ENCODE results near the gene F3. TPM values are rescaled to one million over a fixed set of nuclear protein-coding genes. Genes with fewer than 3 reads are reported as not detected.
A peak's percentile ranks its signal among the peaks of the same experiment; 100 is the strongest.

The F3 gene
- total RNA-seq, 1 donor from 2014 or later: 62.4 TPM

DNA sequence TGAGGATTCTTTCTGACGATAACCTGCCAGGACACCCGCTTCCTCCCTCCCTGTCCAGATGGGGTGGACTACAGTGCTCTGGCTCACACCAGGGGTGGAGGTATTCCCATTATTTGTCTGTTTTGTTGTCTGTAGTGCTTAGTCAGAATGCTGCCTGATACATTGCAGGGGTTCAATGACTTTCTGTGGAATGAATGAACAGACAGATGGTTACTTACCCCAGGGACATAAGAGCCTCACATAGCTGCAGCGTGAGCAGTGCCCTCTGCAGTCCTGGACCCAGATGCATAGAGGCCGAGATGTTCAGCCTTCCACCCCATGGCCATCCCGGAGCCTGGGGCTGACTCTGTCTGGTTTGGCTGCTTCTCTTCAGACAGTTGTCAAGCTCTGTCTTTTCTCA is 13.0 kb upstream of the F3 start:
- no peaks in the 10 kb centered on the region for H3K27me3 ChIP-seq (ENCODE audit: low read depth)
- no peak overlapping the region for H3K27ac ChIP-seq
- no peak for TF ChIP-seq CTCF (IDR thresholded peaks at IDR 0.05)
- no peak for DNase-seq
- intact Hi-C loops (cut with DNase I): no loop called here
- no peak for ATAC-seq
- no peaks in the 10 kb centered on the region for H3K9me3 ChIP-seq
- H3K36me3 ChIP-seq: no peaks in the 10 kb centered on the region
- H3K4me1 ChIP-seq: peaks cover 4% of the 10 kb centered on the region
- no peak overlapping the region for H3K4me3 ChIP-seq

DNA sequence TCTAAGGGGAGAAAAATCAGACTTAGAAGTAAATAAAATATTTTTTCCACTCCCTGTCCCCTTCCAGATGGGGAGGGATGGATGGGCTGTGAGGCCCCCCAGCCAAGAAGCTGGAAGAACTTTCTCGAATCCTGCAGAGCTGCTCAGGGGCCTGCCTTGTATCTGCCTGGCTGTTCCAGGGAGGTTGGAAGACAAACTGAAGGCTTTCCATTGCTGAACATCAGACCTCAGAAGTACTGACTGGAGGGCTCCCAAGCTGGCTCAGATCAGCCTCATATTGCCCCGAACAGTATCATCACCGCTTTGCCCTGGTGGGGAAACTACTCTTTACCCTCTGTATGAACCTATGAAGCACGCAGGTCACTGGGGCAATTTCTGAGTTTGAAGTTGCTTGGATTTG is 12.4 kb upstream of the F3 start:
- TF ChIP-seq CTCF (IDR thresholded peaks at IDR 0.05): no peak
- H3K4me1 ChIP-seq: peaks cover 4% of the 10 kb centered on the region
- no peaks in the 10 kb centered on the region for H3K27me3 ChIP-seq (ENCODE audit: low read depth)
- H3K4me3 ChIP-seq: no peak overlapping the region
- intact Hi-C loops (cut with DNase I): no loop called here
- ATAC-seq: no peak
- DNase-seq: no peak
- H3K36me3 ChIP-seq: no peaks in the 10 kb centered on the region
- H3K27ac ChIP-seq: no peak overlapping the region
- no peaks in the 10 kb centered on the region for H3K9me3 ChIP-seq

DNA sequence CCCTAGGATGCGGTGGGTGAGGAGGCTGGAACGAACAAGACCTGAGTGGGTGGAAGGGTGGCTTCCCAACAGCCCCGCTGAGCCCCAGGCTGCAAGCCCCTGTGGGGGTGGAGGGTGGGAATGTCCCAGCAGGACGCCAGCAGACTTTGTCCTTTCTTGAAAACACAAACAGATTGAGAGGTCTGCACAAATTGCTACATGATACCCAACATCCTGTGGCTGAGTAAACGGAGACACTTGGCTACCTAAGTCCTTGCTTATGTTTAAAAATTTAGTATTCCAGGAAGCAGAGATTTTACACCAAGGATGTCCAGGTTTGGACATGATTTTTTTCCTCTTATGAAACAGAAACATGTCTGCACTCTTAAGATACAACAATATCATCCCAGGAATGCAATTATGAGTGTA is 11.8 kb upstream of the F3 start:
- intact Hi-C loops (cut with DNase I): no loop called here
- ATAC-seq (peak; percentile 20 to 22), DNase-seq (no peak)
- TF ChIP-seq CTCF (IDR thresholded peaks at IDR 0.05): no peak
- Histone ChIP-seq H3K4me1 (peaks cover 4% of the 10 kb centered on the region), H3K9me3 (no peaks in the 10 kb centered on the region), H3K4me3 (no peak overlapping the region), H3K36me3 (no peaks in the 10 kb centered on the region), H3K27me3 (ENCODE audit: low read depth) (no peaks in the 10 kb centered on the region), H3K27ac (peak overlapping the region; percentile 3)

DNA sequence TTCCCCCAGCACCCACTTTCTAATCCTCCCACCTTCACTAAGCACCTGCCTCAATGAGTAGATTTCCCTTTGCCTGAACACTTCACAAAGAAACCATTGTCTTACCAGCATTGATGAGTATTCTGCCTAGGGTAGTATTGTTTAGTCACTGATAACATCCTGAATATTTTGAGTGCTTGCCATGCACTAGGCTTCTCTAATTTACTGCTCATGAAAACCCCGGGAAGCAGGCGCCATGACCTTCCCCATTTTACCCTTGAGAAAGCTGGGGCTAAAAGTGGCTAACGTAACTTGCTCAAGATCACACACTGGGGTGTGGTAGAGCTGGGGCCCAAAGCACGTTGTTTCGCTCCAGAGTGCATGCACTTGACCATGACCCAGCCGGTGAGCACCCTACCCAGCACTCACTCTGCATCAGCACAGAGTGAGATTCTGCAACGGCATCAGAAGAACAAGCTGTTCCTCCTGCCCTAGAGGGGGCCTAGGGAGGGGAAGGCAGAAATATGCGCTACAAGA is 10.6 kb upstream of the F3 start:
- DNase-seq: peak; percentile 75
- no peaks in the 10 kb centered on the region for H3K36me3 ChIP-seq
- no peaks in the 10 kb centered on the region for H3K27me3 ChIP-seq (ENCODE audit: low read depth)
- intact Hi-C loops (cut with DNase I): no loop called here
- peak overlapping the region; percentile 20 for H3K27ac ChIP-seq
- no peak overlapping the region for H3K4me3 ChIP-seq
- TF ChIP-seq CTCF (IDR thresholded peaks at IDR 0.05): no peak
- peak; percentile 92 to 95 for ATAC-seq
- H3K9me3 ChIP-seq: no peaks in the 10 kb centered on the region
- peaks cover 4% of the 10 kb centered on the region for H3K4me1 ChIP-seq

DNA sequence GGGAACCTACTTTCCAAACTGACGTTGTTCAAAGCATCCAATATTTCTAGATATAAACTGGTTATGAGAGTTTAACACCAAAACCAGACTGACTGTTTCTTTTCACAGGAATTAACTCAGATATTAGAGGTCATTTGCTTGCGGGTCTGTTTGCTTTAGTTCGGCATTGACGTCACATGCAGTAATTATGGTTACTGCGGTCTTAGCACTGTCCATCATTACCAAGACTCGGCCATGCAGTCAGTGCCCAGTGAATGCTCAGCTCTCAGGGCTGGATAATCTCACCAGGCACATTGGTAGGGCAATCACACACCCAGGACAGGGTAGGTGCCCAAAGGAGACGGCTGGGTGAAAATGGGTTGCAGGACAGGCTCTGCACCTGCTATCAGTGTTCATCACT is 9.9 kb upstream of the F3 start:
- no peak for DNase-seq
- Histone ChIP-seq H3K36me3 (no peaks in the 10 kb centered on the region), H3K27ac (no peak overlapping the region)

More for the DNA sequence above, 9.9 kb upstream of the F3 start:
- H3K4me3 ChIP-seq: no peak overlapping the region
- intact Hi-C loops (cut with DNase I): no loop called here
- H3K4me1 ChIP-seq: peaks cover 4% of the 10 kb centered on the region
- ATAC-seq: no peak
- no peak for TF ChIP-seq CTCF (IDR thresholded peaks at IDR 0.05)
- H3K27me3 ChIP-seq (ENCODE audit: low read depth): no peaks in the 10 kb centered on the region
- H3K9me3 ChIP-seq: no peaks in the 10 kb centered on the region

Measured in lower lobe of right lung (tissue), 2 donors.